Loucy (cell line): Measurements from ENCODE around the gene CBARP.

Source experiments
- H2AFZ ChIP-seq: fragments of 200-600 bp; sonication (generic); 2 replicates; pipeline ENCODE4 v1.6.0; 2016; ENCODE audit warnings: antibody characterized with exemption, mild to moderate bottlenecking, low read length, moderate library complexity
- H3F3A ChIP-seq: fragments of 200-600 bp; 2 replicates; pipeline ENCODE4 v1.6.0; 2016; ENCODE audit warnings: antibody characterized with exemption, low read depth, mild to moderate bottlenecking
- H3K27me3 ChIP-seq: fragments of 200-600 bp; sonication (generic); 2 replicates; pipeline ENCODE4 v1.6.1; 2014; ENCODE audit warnings: low read length, mild to moderate bottlenecking; ENCODE audit not compliant: insufficient read depth, poor library complexity, severe bottlenecking
- H3K36me3 ChIP-seq: fragments of 200-600 bp; sonication (generic); 2 replicates; pipeline ENCODE4 v1.6.1; 2016; ENCODE audit warnings: low read length; ENCODE audit not compliant: insufficient read depth
- H3K4me1 ChIP-seq: fragments of 200-600 bp; sonication (generic); 2 replicates; pipeline ENCODE4 v1.5.1; 2014; ENCODE audit warnings: low read length, mild to moderate bottlenecking; ENCODE audit not compliant: insufficient read depth, poor library complexity, severe bottlenecking
- H3K4me2 ChIP-seq: fragments of 200-600 bp; sonication (generic); 2 replicates; pipeline ENCODE4 v1.6.0; 2014; ENCODE audit warnings: antibody characterized with exemption, low read length, low read depth, mild to moderate bottlenecking; ENCODE audit not compliant: poor library complexity, severe bottlenecking
- H3K4me3 ChIP-seq: fragments of 200-600 bp; sonication (generic); 2 replicates; pipeline ENCODE4 v1.5.1; 2014; ENCODE audit warnings: low read length, mild to moderate bottlenecking, mixed read lengths; ENCODE audit not compliant: poor library complexity, severe bottlenecking
- H3K79me2 ChIP-seq: fragments of 200-600 bp; sonication (generic); 2 replicates; pipeline ENCODE4 v1.6.1; 2014; ENCODE audit warnings: low read length; ENCODE audit not compliant: insufficient read depth
- H3K9ac ChIP-seq: fragments of 200-600 bp; sonication (generic); 2 replicates; pipeline ENCODE4 v1.6.0; 2014; ENCODE audit warnings: mild to moderate bottlenecking, low read depth, low read length, moderate library complexity; ENCODE audit not compliant: poor library complexity, severe bottlenecking
- H3K9me2 ChIP-seq: fragments of 200-600 bp; sonication (generic); replicated peaks from 2 replicates; pipeline ENCODE4 v1.6.1; 2016; ENCODE audit warnings: low read depth, low read length, mixed read lengths
- H3K9me3 ChIP-seq: fragments of 200-600 bp; sonication (generic); 2 replicates; pipeline ENCODE4 v1.6.1; 2014; ENCODE audit warnings: mild to moderate bottlenecking, antibody characterized with exemption, low read length, low read depth; ENCODE audit not compliant: insufficient read depth
- H4K20me1 ChIP-seq: fragments of 200-600 bp; sonication (generic); 2 replicates; pipeline ENCODE4 v1.6.0; 2014; ENCODE audit warnings: antibody characterized with exemption, low read length, mild to moderate bottlenecking; ENCODE audit not compliant: insufficient read depth, poor library complexity, severe bottlenecking
- EZH2phosphoT487 ChIP-seq: fragments of 200-600 bp; IDR thresholded peaks from 2 replicates; pipeline ENCODE4 v1.6.1; 2018; ENCODE audit warnings: antibody characterized with exemption, mild to moderate bottlenecking, moderate library complexity, borderline replicate concordance
- TF ChIP-seq, protein P1 (sequence below): fragments of 200-600 bp; sonication (generic); conservative IDR thresholded peaks from 2 replicates; pipeline ENCODE4 v1.5.1; 2014; ENCODE audit warnings: mild to moderate bottlenecking, antibody characterized with exemption, low read length

The CBARP gene

DNA sequence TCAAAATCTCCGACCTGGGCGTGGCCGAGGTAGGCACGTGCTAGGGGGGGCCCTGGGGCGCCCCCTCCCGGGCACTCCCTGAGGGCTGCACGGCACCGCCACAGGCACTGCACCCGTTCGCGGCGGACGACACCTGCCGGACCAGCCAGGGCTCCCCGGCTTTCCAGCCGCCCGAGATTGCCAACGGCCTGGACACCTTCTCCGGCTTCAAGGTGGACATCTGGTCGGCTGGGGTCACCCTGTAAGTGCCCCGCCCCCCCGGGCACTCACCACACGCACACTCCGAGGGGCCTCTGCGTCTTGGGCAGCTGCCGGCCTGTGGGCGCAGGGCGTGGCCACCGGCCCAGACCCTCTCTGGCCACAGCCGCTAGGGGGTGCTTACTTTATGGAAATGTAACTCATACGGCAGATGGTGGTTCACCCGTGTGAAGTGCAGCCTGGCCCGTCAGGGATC, 17.3 kb downstream of the CBARP start:
- H3K36me3 ChIP-seq = peaks cover 19% of the 10 kb centered on the region; the same call in 1 of the 2 replicates
- H3F3A ChIP-seq = no peaks in the 10 kb centered on the region
- peaks cover 39% of the 10 kb centered on the region; the same call in 1 of the 2 replicates for H3K79me2 ChIP-seq
- H3K9me3 ChIP-seq = no peaks in the 10 kb centered on the region
- no peak overlapping the region for H3K4me3 ChIP-seq
- no peak overlapping the region for H2AFZ ChIP-seq
- no peaks in the 10 kb centered on the region for H3K9me2 ChIP-seq
- H3K9ac ChIP-seq = no peak overlapping the region
- no peaks in the 10 kb centered on the region for H3K27me3 ChIP-seq
- H3K4me1 ChIP-seq = no peaks in the 10 kb centered on the region
- H4K20me1 ChIP-seq = peaks cover 12% of the 10 kb centered on the region
- H3K4me2 ChIP-seq = no peak overlapping the region
- TF ChIP-seq EZH2phosphoT487 = no peak

DNA sequence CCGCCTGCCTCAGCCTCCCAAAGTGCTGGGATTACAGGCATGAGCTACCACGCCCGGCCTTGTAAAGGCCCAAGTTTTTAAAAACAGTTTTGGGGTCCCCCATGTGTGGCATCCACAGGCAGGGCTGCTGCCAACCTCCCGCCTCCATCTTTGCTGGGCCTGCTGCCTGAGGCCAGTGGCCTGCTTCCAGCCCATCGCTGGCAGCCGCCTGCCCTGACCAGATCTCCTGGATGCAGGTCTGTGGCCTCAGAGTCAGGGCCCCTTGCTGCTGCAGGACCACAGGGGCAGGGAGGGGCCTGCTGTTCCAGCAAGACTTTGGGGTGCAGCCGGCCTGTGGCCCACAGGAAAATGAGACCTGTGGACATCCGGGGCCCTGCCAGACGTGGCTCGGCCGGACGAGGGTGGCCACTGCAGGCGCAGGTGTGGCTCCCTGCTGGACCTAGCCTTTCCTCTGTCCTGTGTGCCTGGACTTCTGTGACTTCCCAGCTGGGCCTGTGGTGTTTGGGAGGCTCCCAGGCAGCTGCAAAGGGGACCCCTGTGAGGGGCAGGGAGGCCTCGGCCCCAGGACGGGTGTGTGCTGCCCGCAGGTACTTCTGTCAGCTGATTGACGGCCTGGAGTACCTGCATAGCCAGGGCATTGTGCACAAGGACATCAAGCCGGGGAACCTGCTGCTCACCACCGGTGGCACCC, 17.9 kb downstream of the CBARP start:
- Histone ChIP-seq H3K4me1 (no peaks in the 10 kb centered on the region), H3K79me2 (peaks cover 45% of the 10 kb centered on the region; the same call in 1 of the 2 replicates), H4K20me1 (peaks cover 14% of the 10 kb centered on the region), H3K9ac (no peak overlapping the region), H3K27me3 (no peaks in the 10 kb centered on the region), H2AFZ (no peak overlapping the region), H3K4me2 (no peak overlapping the region), H3K36me3 (peaks cover 19% of the 10 kb centered on the region; the same call in 1 of the 2 replicates), H3K9me3 (no peaks in the 10 kb centered on the region), H3F3A (no peaks in the 10 kb centered on the region), H3K9me2 (no peaks in the 10 kb centered on the region), H3K4me3 (no peak overlapping the region)
- TF ChIP-seq EZH2phosphoT487 = no peak
- TF ChIP-seq, protein P1, sequence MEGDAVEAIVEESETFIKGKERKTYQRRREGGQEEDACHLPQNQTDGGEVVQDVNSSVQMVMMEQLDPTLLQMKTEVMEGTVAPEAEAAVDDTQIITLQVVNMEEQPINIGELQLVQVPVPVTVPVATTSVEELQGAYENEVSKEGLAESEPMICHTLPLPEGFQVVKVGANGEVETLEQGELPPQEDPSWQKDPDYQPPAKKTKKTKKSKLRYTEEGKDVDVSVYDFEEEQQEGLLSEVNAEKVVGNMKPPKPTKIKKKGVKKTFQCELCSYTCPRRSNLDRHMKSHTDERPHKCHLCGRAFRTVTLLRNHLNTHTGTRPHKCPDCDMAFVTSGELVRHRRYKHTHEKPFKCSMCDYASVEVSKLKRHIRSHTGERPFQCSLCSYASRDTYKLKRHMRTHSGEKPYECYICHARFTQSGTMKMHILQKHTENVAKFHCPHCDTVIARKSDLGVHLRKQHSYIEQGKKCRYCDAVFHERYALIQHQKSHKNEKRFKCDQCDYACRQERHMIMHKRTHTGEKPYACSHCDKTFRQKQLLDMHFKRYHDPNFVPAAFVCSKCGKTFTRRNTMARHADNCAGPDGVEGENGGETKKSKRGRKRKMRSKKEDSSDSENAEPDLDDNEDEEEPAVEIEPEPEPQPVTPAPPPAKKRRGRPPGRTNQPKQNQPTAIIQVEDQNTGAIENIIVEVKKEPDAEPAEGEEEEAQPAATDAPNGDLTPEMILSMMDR = no peak

DNA sequence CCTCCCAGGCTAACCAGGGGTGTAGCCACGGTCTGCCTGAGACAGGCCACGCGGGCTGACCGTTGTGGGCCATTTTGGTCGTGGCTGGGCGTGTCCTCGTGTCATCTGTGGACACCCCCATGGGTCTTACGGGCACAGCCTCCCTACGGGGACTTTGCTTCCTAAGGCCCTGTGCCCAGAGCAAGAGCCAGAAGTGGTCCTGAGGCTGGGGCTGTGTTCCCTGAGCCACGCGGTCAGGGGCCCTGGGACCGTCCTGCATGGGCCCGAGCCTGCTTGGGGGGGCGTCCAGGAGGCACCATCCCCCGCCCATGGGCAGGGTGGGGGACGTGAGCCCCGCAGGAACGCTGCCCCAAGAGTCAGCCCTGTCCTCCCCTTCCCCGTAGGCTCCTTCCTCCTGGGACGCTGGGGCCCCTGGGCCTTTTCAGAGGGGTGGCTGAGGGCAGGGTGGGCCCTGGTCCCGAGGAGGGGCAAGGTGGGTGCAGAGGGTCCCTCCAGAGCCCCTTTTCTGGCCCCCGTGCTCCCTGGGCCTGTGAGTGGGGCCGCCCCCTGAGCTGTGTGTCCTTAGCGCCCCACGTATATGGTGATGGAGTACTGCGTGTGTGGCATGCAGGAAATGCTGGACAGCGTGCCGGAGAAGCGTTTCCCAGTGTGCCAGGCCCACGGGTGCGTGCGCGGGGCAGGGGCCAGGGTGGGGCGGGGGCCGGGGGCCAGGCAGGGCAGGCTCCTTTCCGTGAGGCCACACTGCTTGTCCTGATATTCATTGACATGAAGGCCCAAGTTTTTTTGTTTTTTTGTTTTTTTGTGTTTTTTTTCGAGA, 18.8 kb downstream of the CBARP start:
- H4K20me1 ChIP-seq = peaks cover 24% of the 10 kb centered on the region
- H3K9me3 ChIP-seq = no peaks in the 10 kb centered on the region
- no peak overlapping the region for H3K4me3 ChIP-seq
- TF ChIP-seq EZH2phosphoT487 = no peak
- TF ChIP-seq, protein P1 = no peak
- H3K4me1 ChIP-seq = peaks cover 3% of the 10 kb centered on the region
- H3K36me3 ChIP-seq = peaks cover 19% of the 10 kb centered on the region; the same call in 1 of the 2 replicates
- no peaks in the 10 kb centered on the region for H3K9me2 ChIP-seq
- no peak overlapping the region for H2AFZ ChIP-seq
- H3K9ac ChIP-seq = no peak overlapping the region
- no peak overlapping the region for H3K4me2 ChIP-seq
- H3K27me3 ChIP-seq = no peaks in the 10 kb centered on the region
- no peaks in the 10 kb centered on the region for H3F3A ChIP-seq
- H3K79me2 ChIP-seq = peaks cover 54% of the 10 kb centered on the region
